ENCODE results near the gene CCDC69. TPM values are rescaled to one million over a fixed set of nuclear protein-coding genes. Genes with fewer than 3 reads are reported as not detected.

Gene CCDC69
- total RNA-seq, 1 experiment from 2014 or later: 5.1 TPM

GRCh38 chr5:151228986-151229385 lies 5.1 kb upstream of the CCDC69 start:
- ChIA-PET POLR2A (no interaction called here), CTCF (interaction anchor here (1.2 kb wide), 1 partner anchor 10 kb away, joined by 6 read pairs; no protein-coding TSS in a partner anchor)
- intact Hi-C loops (cut with micrococcal nuclease; ENCODE audit: unreplicated experiment): no loop called here
- DNase-seq: no peak
- no peaks in the 10 kb centered on the region for H3K27me3 ChIP-seq (replicated peaks; ENCODE audit: control insufficient read depth, insufficient read depth, low read length)
- H3K27ac Mint-ChIP-seq (ENCODE audit: unreplicated experiment): no peak overlapping the region
- no peaks in the 10 kb centered on the region for H3K4me1 ChIP-seq
- H3K9me3 ChIP-seq: 0 out of 2 replicates have a peak, but pooled peaks cover 3% of the 10 kb centered on the region
- H3K4me3 ChIP-seq (ENCODE audit: low read depth, low read length): no peak overlapping the region
- H3K36me3 Mint-ChIP-seq (ENCODE audit: insufficient read depth, unreplicated experiment): no peaks in the 10 kb centered on the region
- no peaks in the 10 kb centered on the region for H3K9me3 Mint-ChIP-seq (ENCODE audit: unreplicated experiment)
- no peaks in the 10 kb centered on the region for H3K36me3 ChIP-seq (ENCODE audit: control insufficient read depth, insufficient read depth, low read length)
- no peak for TF ChIP-seq CTCF (IDR thresholded peaks at IDR 0.05; ENCODE audit: insufficient read depth in 1 of 2, low read depth in 1 of 2, low read length in 1 of 2, severe bottlenecking in 1 of 2, unreplicated experiment in 1 of 2)
- no peaks in the 10 kb centered on the region for H3K4me1 Mint-ChIP-seq (ENCODE audit: low read depth, unreplicated experiment)
- BruUV-seq (replicated peaks): no TSS peak
- peaks cover 3% of the 10 kb centered on the region for H3K27me3 Mint-ChIP-seq (ENCODE audit: insufficient read depth, unreplicated experiment)
- no peak overlapping the region for H3K4me3 Mint-ChIP-seq (ENCODE audit: unreplicated experiment)

DNA sequence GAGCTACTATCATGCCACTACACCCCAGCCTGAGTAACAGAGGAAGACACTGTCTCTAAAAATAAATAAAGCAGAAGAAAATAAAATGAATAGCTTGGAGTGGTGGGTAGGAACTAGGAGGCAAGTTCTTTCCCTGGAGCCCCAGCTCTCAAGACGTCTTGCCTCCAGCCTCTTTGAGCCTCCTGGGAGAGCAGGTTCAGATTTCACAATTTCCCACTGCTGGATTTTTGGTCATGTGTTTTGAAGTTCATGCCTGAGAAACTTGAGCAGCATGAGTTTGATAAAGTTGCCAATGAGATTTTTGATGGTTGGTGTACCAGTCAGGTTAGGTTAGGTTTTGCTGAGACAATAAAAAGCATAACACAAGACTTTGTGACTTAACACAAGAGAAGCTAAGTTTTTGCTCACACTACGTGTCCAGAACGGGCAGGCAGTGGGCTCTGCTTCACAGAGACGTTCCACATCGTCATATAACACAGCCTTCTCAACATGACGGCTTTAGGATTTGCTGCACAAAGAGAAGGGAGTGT lies 4.1 kb upstream of the CCDC69 start:
- Histone ChIP-seq H3K27me3 (replicated peaks; ENCODE audit: control insufficient read depth, insufficient read depth, low read length) (no peaks in the 10 kb centered on the region), H3K36me3 (ENCODE audit: control insufficient read depth, insufficient read depth, low read length) (no peaks in the 10 kb centered on the region), H3K4me1 (peaks cover 4% of the 10 kb centered on the region), H3K9me3 (0 out of 2 replicates have a peak, but pooled peaks cover 3% of the 10 kb centered on the region), H3K4me3 (ENCODE audit: low read depth, low read length) (no peak overlapping the region)
- Mint-ChIP-seq H3K9me3 (ENCODE audit: unreplicated experiment) (no peaks in the 10 kb centered on the region), H3K27ac (ENCODE audit: unreplicated experiment) (no peak overlapping the region), H3K4me3 (ENCODE audit: unreplicated experiment) (no peak overlapping the region), H3K4me1 (ENCODE audit: low read depth, unreplicated experiment) (no peaks in the 10 kb centered on the region), H3K27me3 (ENCODE audit: insufficient read depth, unreplicated experiment) (no peaks in the 10 kb centered on the region), H3K36me3 (ENCODE audit: insufficient read depth, unreplicated experiment) (no peaks in the 10 kb centered on the region)
- intact Hi-C loops (cut with micrococcal nuclease; ENCODE audit: unreplicated experiment): no loop called here
- BruUV-seq (replicated peaks): no TSS peak
- DNase-seq: no peak
- TF ChIP-seq CTCF (IDR thresholded peaks at IDR 0.05; ENCODE audit: insufficient read depth in 1 of 2, low read depth in 1 of 2, low read length in 1 of 2, severe bottlenecking in 1 of 2, unreplicated experiment in 1 of 2): no peak
- CTCF ChIA-PET: interaction anchor here (0.5 kb wide), 1 partner anchor 54 kb away, joined by 7 read pairs; no protein-coding TSS in a partner anchor
- POLR2A ChIA-PET: no interaction called here

- DNase-seq: no peak
- Mint-ChIP-seq H3K36me3 (ENCODE audit: insufficient read depth, unreplicated experiment) (no peaks in the 10 kb centered on the region), H3K4me3 (ENCODE audit: unreplicated experiment) (no peak overlapping the region), H3K9me3 (ENCODE audit: unreplicated experiment) (no peaks in the 10 kb centered on the region), H3K27ac (ENCODE audit: unreplicated experiment) (no peak overlapping the region), H3K4me1 (ENCODE audit: low read depth, unreplicated experiment) (no peaks in the 10 kb centered on the region), H3K27me3 (ENCODE audit: insufficient read depth, unreplicated experiment) (no peaks in the 10 kb centered on the region)
- Histone ChIP-seq H3K27me3 (replicated peaks; ENCODE audit: control insufficient read depth, insufficient read depth, low read length) (no peaks in the 10 kb centered on the region), H3K36me3 (ENCODE audit: control insufficient read depth, insufficient read depth, low read length) (no peaks in the 10 kb centered on the region), H3K9me3 (0 out of 2 replicates have a peak, but pooled peaks cover 2% of the 10 kb centered on the region), H3K4me1 (peaks cover 10% of the 10 kb centered on the region), H3K4me3 (ENCODE audit: low read depth, low read length) (no peak overlapping the region)
- intact Hi-C loops (cut with micrococcal nuclease; ENCODE audit: unreplicated experiment): no loop called here
- CTCF ChIA-PET: interaction anchor here (0.6 kb wide), 1 partner anchor 14 kb away, joined by 9 read pairs; no protein-coding TSS in a partner anchor
- no peak for TF ChIP-seq CTCF (IDR thresholded peaks at IDR 0.05; ENCODE audit: insufficient read depth in 1 of 2, low read depth in 1 of 2, low read length in 1 of 2, severe bottlenecking in 1 of 2, unreplicated experiment in 1 of 2)
- no TSS peak for BruUV-seq (replicated peaks)
- POLR2A ChIA-PET: no interaction called here
Measured at GRCh38 chr5:151225475-151225874, 1.6 kb upstream of the CCDC69 start.
